ENCODE measurements around the gene TPMT. TPM values are rescaled to one million over a fixed set of nuclear protein-coding genes. Genes with fewer than 3 reads are reported as not detected.
A peak's percentile ranks its signal among the peaks of the same experiment; 100 is the strongest.

TPMT gene
- total and polyA plus RNA-seq, 2 of the 13 experiments (the other 11 are each of a cell fraction or from before 2014, with no cell fraction given) = 11.1 to 22.8 TPM

DNA sequence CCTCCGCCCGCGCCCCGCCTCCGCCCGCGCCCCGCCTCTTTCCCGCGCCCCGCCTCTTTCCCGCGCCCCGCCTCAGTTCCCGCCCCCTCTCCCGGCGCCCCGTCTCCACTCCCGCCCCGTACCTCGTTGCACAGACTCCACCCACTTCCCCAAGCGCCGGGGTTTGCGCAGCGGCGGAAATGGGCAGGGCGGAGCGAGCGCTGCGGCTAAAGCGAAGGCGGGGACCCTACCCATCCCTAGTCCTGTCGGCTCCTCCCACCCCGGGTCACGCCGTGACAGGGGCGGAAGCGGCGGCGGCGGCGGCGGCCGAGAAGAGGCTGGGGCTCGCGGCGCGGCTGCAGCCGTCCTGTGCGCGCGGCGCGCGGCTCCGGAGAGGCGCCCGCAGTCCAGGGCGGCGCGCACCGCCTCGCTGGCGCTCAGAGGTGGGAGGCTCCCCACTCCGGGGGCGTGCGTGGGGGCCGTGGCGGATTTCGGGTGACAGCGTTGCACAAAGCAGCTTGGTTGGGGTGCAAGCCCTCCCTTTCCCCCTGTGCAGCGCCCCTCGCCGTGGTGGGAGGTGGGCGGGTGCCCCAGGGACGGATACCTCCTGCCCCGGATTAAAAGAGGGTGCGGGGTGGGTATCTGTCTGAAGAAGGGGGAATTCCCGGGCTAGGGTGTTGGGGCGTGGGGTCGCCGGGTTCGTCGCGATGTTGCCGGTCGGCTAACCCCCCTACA, 430 bp upstream of the TPMT start, which contains the start of gene KDM1B (continued):
- TF ChIP-seq KDM3A (CRISPR knock-in tag; IDR thresholded peaks at IDR 0.05; ENCODE audit: low read depth) (peak; percentile 8; the same call in 1 of the 2 replicates), ZNF788 (CRISPR knock-in tag; IDR thresholded peaks at IDR 0.05; ENCODE audit: borderline replicate concordance) (peak; percentile 72; the same call in 1 of the 2 replicates), SAP130 (CRISPR knock-in tag; IDR thresholded peaks at IDR 0.05; ENCODE audit: low read depth) (peak; percentile 79), CREB1 (IDR thresholded peaks at IDR 0.05) (peak; percentile 24; the same call in 1 of the 2 replicates), CREB1 (CRISPR knock-in tag; IDR thresholded peaks at IDR 0.05) (no peak), IKZF4 (CRISPR knock-in tag; IDR thresholded peaks at IDR 0.05; ENCODE audit: borderline replicate concordance, low read depth, not compliant biosample characterization) (peak; percentile 20), ARHGAP35 (CRISPR knock-in tag; IDR thresholded peaks at IDR 0.05; ENCODE audit: borderline replicate concordance) (no peak; the same call in 1 of the 2 replicates), ZSCAN25 (CRISPR knock-in tag; IDR thresholded peaks at IDR 0.05) (peak; percentile 27; the same call in 1 of the 2 replicates), ZNF776 (CRISPR knock-in tag; IDR thresholded peaks at IDR 0.05) (peak; percentile 62; the same call in 1 of the 2 replicates), SIN3A (IDR thresholded peaks at IDR 0.05; ENCODE audit: borderline replicate concordance, low read depth, low read length) (0 out of 2 replicates have a peak, but pooled peaks have one; percentile 55), FOXP1 (IDR thresholded peaks at IDR 0.05) (no peak), FOXP1 (CRISPR knock-in tag; IDR thresholded peaks at IDR 0.05) (no peak), NFYC (CRISPR knock-in tag; IDR thresholded peaks at IDR 0.05) (peak; percentile 26; the same call in 1 of the 2 replicates)
- TF ChIP-seq, protein P1, sequence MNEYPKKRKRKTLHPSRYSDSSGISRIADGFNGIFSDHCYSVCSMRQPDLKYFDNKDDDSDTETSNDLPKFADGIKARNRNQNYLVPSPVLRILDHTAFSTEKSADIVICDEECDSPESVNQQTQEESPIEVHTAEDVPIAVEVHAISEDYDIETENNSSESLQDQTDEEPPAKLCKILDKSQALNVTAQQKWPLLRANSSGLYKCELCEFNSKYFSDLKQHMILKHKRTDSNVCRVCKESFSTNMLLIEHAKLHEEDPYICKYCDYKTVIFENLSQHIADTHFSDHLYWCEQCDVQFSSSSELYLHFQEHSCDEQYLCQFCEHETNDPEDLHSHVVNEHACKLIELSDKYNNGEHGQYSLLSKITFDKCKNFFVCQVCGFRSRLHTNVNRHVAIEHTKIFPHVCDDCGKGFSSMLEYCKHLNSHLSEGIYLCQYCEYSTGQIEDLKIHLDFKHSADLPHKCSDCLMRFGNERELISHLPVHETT (CRISPR knock-in tag; conservative IDR thresholded peaks at IDR 0.05) = peak; percentile 68; the same call in 1 of the 2 replicates
- TF ChIP-seq, protein P2, sequence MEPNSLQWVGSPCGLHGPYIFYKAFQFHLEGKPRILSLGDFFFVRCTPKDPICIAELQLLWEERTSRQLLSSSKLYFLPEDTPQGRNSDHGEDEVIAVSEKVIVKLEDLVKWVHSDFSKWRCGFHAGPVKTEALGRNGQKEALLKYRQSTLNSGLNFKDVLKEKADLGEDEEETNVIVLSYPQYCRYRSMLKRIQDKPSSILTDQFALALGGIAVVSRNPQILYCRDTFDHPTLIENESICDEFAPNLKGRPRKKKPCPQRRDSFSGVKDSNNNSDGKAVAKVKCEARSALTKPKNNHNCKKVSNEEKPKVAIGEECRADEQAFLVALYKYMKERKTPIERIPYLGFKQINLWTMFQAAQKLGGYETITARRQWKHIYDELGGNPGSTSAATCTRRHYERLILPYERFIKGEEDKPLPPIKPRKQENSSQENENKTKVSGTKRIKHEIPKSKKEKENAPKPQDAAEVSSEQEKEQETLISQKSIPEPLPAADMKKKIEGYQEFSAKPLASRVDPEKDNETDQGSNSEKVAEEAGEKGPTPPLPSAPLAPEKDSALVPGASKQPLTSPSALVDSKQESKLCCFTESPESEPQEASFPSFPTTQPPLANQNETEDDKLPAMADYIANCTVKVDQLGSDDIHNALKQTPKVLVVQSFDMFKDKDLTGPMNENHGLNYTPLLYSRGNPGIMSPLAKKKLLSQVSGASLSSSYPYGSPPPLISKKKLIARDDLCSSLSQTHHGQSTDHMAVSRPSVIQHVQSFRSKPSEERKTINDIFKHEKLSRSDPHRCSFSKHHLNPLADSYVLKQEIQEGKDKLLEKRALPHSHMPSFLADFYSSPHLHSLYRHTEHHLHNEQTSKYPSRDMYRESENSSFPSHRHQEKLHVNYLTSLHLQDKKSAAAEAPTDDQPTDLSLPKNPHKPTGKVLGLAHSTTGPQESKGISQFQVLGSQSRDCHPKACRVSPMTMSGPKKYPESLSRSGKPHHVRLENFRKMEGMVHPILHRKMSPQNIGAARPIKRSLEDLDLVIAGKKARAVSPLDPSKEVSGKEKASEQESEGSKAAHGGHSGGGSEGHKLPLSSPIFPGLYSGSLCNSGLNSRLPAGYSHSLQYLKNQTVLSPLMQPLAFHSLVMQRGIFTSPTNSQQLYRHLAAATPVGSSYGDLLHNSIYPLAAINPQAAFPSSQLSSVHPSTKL (CRISPR knock-in tag; IDR thresholded peaks at IDR 0.05) = peak; percentile 27; the same call in 1 of the 2 replicates
- TF ChIP-seq, protein P3, sequence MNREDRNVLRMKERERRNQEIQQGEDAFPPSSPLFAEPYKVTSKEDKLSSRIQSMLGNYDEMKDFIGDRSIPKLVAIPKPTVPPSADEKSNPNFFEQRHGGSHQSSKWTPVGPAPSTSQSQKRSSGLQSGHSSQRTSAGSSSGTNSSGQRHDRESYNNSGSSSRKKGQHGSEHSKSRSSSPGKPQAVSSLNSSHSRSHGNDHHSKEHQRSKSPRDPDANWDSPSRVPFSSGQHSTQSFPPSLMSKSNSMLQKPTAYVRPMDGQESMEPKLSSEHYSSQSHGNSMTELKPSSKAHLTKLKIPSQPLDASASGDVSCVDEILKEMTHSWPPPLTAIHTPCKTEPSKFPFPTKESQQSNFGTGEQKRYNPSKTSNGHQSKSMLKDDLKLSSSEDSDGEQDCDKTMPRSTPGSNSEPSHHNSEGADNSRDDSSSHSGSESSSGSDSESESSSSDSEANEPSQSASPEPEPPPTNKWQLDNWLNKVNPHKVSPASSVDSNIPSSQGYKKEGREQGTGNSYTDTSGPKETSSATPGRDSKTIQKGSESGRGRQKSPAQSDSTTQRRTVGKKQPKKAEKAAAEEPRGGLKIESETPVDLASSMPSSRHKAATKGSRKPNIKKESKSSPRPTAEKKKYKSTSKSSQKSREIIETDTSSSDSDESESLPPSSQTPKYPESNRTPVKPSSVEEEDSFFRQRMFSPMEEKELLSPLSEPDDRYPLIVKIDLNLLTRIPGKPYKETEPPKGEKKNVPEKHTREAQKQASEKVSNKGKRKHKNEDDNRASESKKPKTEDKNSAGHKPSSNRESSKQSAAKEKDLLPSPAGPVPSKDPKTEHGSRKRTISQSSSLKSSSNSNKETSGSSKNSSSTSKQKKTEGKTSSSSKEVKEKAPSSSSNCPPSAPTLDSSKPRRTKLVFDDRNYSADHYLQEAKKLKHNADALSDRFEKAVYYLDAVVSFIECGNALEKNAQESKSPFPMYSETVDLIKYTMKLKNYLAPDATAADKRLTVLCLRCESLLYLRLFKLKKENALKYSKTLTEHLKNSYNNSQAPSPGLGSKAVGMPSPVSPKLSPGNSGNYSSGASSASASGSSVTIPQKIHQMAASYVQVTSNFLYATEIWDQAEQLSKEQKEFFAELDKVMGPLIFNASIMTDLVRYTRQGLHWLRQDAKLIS (CRISPR knock-in tag; IDR thresholded peaks at IDR 0.05) = 0 out of 2 replicates have a peak, but pooled peaks have one; percentile 19
- TF ChIP-seq, protein P4, sequence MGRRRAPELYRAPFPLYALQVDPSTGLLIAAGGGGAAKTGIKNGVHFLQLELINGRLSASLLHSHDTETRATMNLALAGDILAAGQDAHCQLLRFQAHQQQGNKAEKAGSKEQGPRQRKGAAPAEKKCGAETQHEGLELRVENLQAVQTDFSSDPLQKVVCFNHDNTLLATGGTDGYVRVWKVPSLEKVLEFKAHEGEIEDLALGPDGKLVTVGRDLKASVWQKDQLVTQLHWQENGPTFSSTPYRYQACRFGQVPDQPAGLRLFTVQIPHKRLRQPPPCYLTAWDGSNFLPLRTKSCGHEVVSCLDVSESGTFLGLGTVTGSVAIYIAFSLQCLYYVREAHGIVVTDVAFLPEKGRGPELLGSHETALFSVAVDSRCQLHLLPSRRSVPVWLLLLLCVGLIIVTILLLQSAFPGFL (CRISPR knock-in tag; IDR thresholded peaks at IDR 0.05) = no peak
- TF ChIP-seq, protein P5, sequence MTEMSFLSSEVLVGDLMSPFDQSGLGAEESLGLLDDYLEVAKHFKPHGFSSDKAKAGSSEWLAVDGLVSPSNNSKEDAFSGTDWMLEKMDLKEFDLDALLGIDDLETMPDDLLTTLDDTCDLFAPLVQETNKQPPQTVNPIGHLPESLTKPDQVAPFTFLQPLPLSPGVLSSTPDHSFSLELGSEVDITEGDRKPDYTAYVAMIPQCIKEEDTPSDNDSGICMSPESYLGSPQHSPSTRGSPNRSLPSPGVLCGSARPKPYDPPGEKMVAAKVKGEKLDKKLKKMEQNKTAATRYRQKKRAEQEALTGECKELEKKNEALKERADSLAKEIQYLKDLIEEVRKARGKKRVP (CRISPR knock-in tag; IDR thresholded peaks at IDR 0.05) = peak in 1 of 2 experiments; percentile 63; a peak in 1 of 4 replicates

Measured in HepG2 (cell line).